Ishikawa (cell line): ENCODE results near the gene CTSW.

ENCODE experiments used
- MAX ChIP-seq: IDR thresholded peaks from 2 replicates; pipeline ENCODE4 v1.6.1; 2012
- RAD21 ChIP-seq: IDR thresholded peaks from 2 replicates; pipeline ENCODE4 v1.6.1; 2012; ENCODE audit warnings: low read depth
- TAF1 ChIP-seq: IDR thresholded peaks from 2 replicates; pipeline ENCODE4 v1.6.1; 2012; ENCODE audit warnings: low read depth, mild to moderate bottlenecking
- TCF12 ChIP-seq: IDR thresholded peaks from 2 replicates; pipeline ENCODE4 v1.6.1; 2012; ENCODE audit warnings: low read depth
- TEAD4 ChIP-seq: IDR thresholded peaks from 2 replicates; pipeline ENCODE4 v1.6.1; 2012
- YY1 ChIP-seq: IDR thresholded peaks from 2 replicates; pipeline ENCODE4 v1.6.1; 2012; ENCODE audit warnings: low read depth
- TF ChIP-seq, protein P1 (sequence below): IDR thresholded peaks from 2 replicates; pipeline ENCODE4 v1.6.1; 2012; ENCODE audit warnings: low read depth, mild to moderate bottlenecking

DNA sequence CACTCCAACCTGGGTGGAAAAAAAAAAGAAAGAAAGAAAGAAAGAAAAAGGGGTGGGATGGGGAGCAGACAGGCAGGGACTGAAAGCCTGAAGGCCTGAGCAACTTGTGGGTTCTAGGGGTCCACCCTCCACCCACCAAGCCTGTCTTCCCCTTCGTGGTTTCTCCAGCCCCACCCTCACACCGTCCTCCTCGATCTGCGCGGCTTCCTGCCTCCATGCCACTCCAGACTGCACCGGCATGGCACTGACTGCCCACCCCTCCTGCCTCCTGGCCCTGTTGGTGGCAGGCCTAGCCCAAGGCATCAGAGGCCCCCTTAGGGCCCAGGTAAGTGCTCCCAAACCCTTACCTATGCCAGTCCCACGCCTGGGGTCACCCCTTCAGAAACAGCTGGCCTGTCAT, at the start of gene CTSW:
- TF ChIP-seq TEAD4 (no peak), RAD21 (no peak), TCF12 (no peak), TAF1 (no peak), YY1 (no peak), MAX (no peak)
- TF ChIP-seq, protein P1, sequence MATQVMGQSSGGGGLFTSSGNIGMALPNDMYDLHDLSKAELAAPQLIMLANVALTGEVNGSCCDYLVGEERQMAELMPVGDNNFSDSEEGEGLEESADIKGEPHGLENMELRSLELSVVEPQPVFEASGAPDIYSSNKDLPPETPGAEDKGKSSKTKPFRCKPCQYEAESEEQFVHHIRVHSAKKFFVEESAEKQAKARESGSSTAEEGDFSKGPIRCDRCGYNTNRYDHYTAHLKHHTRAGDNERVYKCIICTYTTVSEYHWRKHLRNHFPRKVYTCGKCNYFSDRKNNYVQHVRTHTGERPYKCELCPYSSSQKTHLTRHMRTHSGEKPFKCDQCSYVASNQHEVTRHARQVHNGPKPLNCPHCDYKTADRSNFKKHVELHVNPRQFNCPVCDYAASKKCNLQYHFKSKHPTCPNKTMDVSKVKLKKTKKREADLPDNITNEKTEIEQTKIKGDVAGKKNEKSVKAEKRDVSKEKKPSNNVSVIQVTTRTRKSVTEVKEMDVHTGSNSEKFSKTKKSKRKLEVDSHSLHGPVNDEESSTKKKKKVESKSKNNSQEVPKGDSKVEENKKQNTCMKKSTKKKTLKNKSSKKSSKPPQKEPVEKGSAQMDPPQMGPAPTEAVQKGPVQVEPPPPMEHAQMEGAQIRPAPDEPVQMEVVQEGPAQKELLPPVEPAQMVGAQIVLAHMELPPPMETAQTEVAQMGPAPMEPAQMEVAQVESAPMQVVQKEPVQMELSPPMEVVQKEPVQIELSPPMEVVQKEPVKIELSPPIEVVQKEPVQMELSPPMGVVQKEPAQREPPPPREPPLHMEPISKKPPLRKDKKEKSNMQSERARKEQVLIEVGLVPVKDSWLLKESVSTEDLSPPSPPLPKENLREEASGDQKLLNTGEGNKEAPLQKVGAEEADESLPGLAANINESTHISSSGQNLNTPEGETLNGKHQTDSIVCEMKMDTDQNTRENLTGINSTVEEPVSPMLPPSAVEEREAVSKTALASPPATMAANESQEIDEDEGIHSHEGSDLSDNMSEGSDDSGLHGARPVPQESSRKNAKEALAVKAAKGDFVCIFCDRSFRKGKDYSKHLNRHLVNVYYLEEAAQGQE = no peak
